GM04504 (cell line): ENCODE results near the gene PIK3R5.
"Not testable (repeated sequence)": the region's sequence is repeated elsewhere in the genome, so short reads cannot be mapped to it uniquely, and the experiment has no call there.

Experiments used
- DNase-seq: peaks from one replicate; pipeline ENCODE4 v3.0.0-alpha.2; 2012; ENCODE audit warnings: low read depth

PIK3R5 gene

GRCh38 chr17:8859027-8859803 is 106.3 kb downstream of the PIK3R5 start:
- DNase-seq: no peak

GRCh38 chr17:8857919-8858318 is 107.6 kb downstream of the PIK3R5 start:
- DNase-seq: no peak

- DNase-seq: no peak
These were observed 108.5 kb downstream of the PIK3R5 start for GRCh38 chr17:8856869-8857575.

- DNase-seq: not testable (repeated sequence)
These were observed 109.3 kb downstream of the PIK3R5 start for GRCh38 chr17:8856205-8856603.

- DNase-seq: no peak
These were observed 109.9 kb downstream of the PIK3R5 start for GRCh38 chr17:8855477-8856204.

- no peak for DNase-seq
These were observed 113.9 kb downstream of the PIK3R5 start for GRCh38 chr17:8851600-8851999.

- no peak for DNase-seq
These were observed 116.0 kb downstream of the PIK3R5 start for GRCh38 chr17:8849311-8850041.

- no peak for DNase-seq
These were observed 117.6 kb downstream of the PIK3R5 start for GRCh38 chr17:8847891-8848290.

GRCh38 chr17:8846768-8847211 is 118.7 kb downstream of the PIK3R5 start:
- DNase-seq: no peak

GRCh38 chr17:8844229-8845218 is 121.0 kb downstream of the PIK3R5 start:
- no peak for DNase-seq

- DNase-seq: no peak
These were observed 122.2 kb downstream of the PIK3R5 start for GRCh38 chr17:8843344-8843743.

GRCh38 chr17:8841844-8842243 is 123.7 kb downstream of the PIK3R5 start:
- DNase-seq: no peak

GRCh38 chr17:8839410-8839935 is 126.0 kb downstream of the PIK3R5 start:
- no peak for DNase-seq

GRCh38 chr17:8838551-8839095 is 126.9 kb downstream of the PIK3R5 start:
- DNase-seq: no peak

- no peak for DNase-seq
These were observed 127.9 kb downstream of the PIK3R5 start for GRCh38 chr17:8837563-8838075.

- no peak for DNase-seq
These were observed 128.5 kb downstream of the PIK3R5 start for GRCh38 chr17:8836821-8837562.

- DNase-seq: no peak
These were observed 129.7 kb downstream of the PIK3R5 start for GRCh38 chr17:8835631-8836364.

GRCh38 chr17:8835106-8835505 is 130.4 kb downstream of the PIK3R5 start:
- no peak for DNase-seq
